Measurements from ENCODE around the gene PPM1G.

DNA sequence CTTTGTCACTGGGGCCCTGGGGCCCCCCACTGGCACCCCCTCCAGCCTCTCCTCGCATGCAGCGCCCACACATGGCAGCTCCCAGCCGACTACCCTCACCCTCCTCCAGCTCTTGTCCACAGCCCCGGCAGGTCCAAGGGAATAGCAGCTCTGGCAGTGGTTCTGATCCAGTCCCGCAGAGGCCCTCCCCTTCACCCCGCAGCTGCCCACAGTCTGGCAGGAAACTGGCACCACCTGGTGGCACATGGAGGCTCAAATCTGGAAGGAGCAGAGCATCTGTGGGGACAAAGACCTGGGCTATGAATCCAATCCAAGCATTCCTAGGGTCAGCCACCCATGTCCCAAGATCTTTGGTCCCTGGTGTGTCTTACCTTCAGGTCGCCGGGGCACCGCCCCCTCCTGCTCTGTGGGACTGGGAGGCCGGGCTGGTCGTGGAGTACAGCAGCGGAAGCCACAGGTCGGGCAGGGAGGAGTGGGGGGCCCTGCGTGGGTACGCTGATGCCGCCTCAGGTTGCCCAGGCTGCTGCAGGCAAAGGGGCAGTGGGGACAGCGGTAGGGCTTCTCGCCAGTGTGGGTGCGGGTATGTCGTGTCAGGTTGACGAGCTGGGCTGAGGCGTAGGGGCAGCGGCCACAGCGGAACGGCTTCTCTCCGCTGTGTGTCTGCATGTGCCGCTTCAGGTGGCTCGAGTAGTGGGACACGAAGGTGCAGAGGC, 31.1 kb downstream of the PPM1G start:
- TF ChIP-seq, protein P1, sequence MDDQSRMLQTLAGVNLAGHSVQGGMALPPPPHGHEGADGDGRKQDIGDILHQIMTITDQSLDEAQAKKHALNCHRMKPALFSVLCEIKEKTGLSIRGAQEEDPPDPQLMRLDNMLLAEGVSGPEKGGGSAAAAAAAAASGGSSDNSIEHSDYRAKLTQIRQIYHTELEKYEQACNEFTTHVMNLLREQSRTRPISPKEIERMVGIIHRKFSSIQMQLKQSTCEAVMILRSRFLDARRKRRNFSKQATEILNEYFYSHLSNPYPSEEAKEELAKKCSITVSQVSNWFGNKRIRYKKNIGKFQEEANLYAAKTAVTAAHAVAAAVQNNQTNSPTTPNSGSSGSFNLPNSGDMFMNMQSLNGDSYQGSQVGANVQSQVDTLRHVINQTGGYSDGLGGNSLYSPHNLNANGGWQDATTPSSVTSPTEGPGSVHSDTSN (IDR thresholded peaks at IDR 0.05) = peak; percentile 27
- TF ChIP-seq, protein P2, sequence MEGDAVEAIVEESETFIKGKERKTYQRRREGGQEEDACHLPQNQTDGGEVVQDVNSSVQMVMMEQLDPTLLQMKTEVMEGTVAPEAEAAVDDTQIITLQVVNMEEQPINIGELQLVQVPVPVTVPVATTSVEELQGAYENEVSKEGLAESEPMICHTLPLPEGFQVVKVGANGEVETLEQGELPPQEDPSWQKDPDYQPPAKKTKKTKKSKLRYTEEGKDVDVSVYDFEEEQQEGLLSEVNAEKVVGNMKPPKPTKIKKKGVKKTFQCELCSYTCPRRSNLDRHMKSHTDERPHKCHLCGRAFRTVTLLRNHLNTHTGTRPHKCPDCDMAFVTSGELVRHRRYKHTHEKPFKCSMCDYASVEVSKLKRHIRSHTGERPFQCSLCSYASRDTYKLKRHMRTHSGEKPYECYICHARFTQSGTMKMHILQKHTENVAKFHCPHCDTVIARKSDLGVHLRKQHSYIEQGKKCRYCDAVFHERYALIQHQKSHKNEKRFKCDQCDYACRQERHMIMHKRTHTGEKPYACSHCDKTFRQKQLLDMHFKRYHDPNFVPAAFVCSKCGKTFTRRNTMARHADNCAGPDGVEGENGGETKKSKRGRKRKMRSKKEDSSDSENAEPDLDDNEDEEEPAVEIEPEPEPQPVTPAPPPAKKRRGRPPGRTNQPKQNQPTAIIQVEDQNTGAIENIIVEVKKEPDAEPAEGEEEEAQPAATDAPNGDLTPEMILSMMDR (IDR thresholded peaks at IDR 0.05) = peak; percentile 49
- TF ChIP-seq SMC3 (IDR thresholded peaks at IDR 0.05; ENCODE audit: low read depth, low read length) (no peak), EZH2phosphoT487 (IDR thresholded peaks at IDR 0.05; ENCODE audit: borderline replicate concordance, low read depth) (no peak), EP300 (IDR thresholded peaks at IDR 0.05; ENCODE audit: borderline replicate concordance in 1 of 2, low read depth in 1 of 2, low read length in 1 of 2) (no peak), GABPA (IDR thresholded peaks at IDR 0.05; ENCODE audit: low read depth) (no peak), FOXM1 (IDR thresholded peaks at IDR 0.05; ENCODE audit: low read depth) (no peak)
- TF ChIP-seq, protein P3, sequence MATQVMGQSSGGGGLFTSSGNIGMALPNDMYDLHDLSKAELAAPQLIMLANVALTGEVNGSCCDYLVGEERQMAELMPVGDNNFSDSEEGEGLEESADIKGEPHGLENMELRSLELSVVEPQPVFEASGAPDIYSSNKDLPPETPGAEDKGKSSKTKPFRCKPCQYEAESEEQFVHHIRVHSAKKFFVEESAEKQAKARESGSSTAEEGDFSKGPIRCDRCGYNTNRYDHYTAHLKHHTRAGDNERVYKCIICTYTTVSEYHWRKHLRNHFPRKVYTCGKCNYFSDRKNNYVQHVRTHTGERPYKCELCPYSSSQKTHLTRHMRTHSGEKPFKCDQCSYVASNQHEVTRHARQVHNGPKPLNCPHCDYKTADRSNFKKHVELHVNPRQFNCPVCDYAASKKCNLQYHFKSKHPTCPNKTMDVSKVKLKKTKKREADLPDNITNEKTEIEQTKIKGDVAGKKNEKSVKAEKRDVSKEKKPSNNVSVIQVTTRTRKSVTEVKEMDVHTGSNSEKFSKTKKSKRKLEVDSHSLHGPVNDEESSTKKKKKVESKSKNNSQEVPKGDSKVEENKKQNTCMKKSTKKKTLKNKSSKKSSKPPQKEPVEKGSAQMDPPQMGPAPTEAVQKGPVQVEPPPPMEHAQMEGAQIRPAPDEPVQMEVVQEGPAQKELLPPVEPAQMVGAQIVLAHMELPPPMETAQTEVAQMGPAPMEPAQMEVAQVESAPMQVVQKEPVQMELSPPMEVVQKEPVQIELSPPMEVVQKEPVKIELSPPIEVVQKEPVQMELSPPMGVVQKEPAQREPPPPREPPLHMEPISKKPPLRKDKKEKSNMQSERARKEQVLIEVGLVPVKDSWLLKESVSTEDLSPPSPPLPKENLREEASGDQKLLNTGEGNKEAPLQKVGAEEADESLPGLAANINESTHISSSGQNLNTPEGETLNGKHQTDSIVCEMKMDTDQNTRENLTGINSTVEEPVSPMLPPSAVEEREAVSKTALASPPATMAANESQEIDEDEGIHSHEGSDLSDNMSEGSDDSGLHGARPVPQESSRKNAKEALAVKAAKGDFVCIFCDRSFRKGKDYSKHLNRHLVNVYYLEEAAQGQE (IDR thresholded peaks at IDR 0.05; ENCODE audit: low read depth, low read length) = no peak
